ENCODE measurements around the gene C11orf98. TPM values are rescaled to one million over a fixed set of nuclear protein-coding genes. Genes with fewer than 3 reads are reported as not detected.

The C11orf98 gene
- total RNA-seq, 1 experiment from 2014 or later = 139 TPM

DNA sequence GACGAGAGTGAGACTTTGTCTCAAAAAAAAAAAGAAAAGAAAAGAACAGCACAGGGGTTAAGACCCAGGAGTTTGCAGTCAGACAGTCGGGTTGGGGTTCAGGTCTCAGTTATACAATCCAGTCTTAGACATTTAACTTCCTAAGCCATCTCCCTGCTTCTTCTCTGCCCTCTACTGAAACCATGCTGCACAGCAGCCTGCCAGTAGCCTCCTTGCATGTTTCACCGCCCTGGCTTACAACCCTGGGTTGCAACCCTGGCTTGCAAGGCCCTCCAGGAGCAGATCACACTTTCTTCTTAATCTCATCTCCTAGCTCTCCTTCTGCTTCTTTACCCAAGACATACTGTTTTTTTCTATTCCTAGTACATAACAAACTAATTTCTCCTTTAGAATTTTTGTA is 37.3 kb downstream of the C11orf98 start:
- Histone ChIP-seq H2AK5ac (ENCODE audit: insufficient read length, low read length) (no peak overlapping the region), H4K91ac (ENCODE audit: insufficient read length, low read depth, low read length) (no peak overlapping the region), H3K27me3 (ENCODE audit: insufficient read depth, low read length) (no peaks in the 10 kb centered on the region), H3K9ac (ENCODE audit: extremely low read depth, insufficient read length, low read length) (no peak overlapping the region), H3K4me2 (ENCODE audit: insufficient read depth, insufficient read length, low read length) (no peak overlapping the region), H4K20me1 (ENCODE audit: control insufficient read depth, insufficient read depth, insufficient read length) (peaks cover 2% of the 10 kb centered on the region), H3K9me3 (ENCODE audit: control insufficient read depth, low read depth, low read length) (no peaks in the 10 kb centered on the region), H4K5ac (ENCODE audit: insufficient read length, low read depth, low read length) (no peak overlapping the region), H2AFZ (ENCODE audit: low read length) (no peak overlapping the region), H3K27ac (ENCODE audit: insufficient read length, low read depth, low read length) (no peak overlapping the region), H2BK5ac (ENCODE audit: insufficient read length, low read length) (no peak overlapping the region), H3K23ac (ENCODE audit: insufficient read length, low read depth, low read length) (no peak overlapping the region), H2BK120ac (ENCODE audit: low read depth, low read length, poor library complexity, severe bottlenecking) (no peak overlapping the region), H3K79me2 (ENCODE audit: insufficient read depth, low read length) (no peaks in the 10 kb centered on the region), H3K4me1 (ENCODE audit: insufficient read depth, low read length) (no peaks in the 10 kb centered on the region), H2BK12ac (ENCODE audit: insufficient read length, low read depth, low read length) (no peak overlapping the region), H3K18ac (ENCODE audit: insufficient read length, low read depth, low read length) (no peak overlapping the region), H2BK20ac (ENCODE audit: low read depth, low read length, poor library complexity, severe bottlenecking) (no peak overlapping the region), H2BK15ac (ENCODE audit: low read depth, low read length) (no peak overlapping the region), H3K56ac (ENCODE audit: insufficient read length, low read depth, low read length) (no peak overlapping the region), H3K79me1 (ENCODE audit: insufficient read depth, low read depth, low read length, poor library complexity, severe bottlenecking) (no peaks in the 10 kb centered on the region), H3K4ac (ENCODE audit: low read depth, low read length) (no peak overlapping the region), H3K14ac (ENCODE audit: insufficient read depth, low read length) (no peak overlapping the region), H3K23me2 (ENCODE audit: insufficient read length, low read depth, low read length, poor library complexity, severe bottlenecking) (no peaks in the 10 kb centered on the region), H4K8ac (replicated peaks; ENCODE audit: insufficient read length, low read depth, low read length) (no peak overlapping the region), H3T11ph (ENCODE audit: low read length) (no peak overlapping the region)
- WGBS (ENCODE audit: extremely low coverage, insufficient read length, low lambda C conversion rate) = no CpG with 5 or more reads among the region's 3 CpGs
- Mint-ChIP-seq H3K27ac (peak overlapping the region in 1 of 3 experiments; percentile 66; a peak in 1 of 7 replicates), H3K36me3 (ENCODE audit: insufficient read depth in 1 of 3, low read depth in 3 of 3) (peaks cover 64 to 88% (median 82%) of the 10 kb centered on the region in 3 experiments; a peak in 6 of 7 replicates), H3K9me3 (no peaks in the 10 kb centered on the region), H3K4me1 (no peaks in the 10 kb centered on the region), H3K27me3 (ENCODE audit: low read depth) (peaks cover 1% of the 10 kb centered on the region; the same call in 1 of the 2 replicates), H3K4me3 (no peak overlapping the region; a peak in 1 of 5 replicates)
- TF ChIP-seq, protein P1, sequence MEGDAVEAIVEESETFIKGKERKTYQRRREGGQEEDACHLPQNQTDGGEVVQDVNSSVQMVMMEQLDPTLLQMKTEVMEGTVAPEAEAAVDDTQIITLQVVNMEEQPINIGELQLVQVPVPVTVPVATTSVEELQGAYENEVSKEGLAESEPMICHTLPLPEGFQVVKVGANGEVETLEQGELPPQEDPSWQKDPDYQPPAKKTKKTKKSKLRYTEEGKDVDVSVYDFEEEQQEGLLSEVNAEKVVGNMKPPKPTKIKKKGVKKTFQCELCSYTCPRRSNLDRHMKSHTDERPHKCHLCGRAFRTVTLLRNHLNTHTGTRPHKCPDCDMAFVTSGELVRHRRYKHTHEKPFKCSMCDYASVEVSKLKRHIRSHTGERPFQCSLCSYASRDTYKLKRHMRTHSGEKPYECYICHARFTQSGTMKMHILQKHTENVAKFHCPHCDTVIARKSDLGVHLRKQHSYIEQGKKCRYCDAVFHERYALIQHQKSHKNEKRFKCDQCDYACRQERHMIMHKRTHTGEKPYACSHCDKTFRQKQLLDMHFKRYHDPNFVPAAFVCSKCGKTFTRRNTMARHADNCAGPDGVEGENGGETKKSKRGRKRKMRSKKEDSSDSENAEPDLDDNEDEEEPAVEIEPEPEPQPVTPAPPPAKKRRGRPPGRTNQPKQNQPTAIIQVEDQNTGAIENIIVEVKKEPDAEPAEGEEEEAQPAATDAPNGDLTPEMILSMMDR (conservative IDR thresholded peaks at IDR 0.05) = 0 out of 3 replicates have a peak, but pooled peaks have one; percentile 12
- no peak for DNase-seq
